Amniotic stem cell (primary cell): ENCODE measurements around the gene EIF3F.
A peak's percentile ranks its signal among the peaks of the same experiment; 100 is the strongest.
"Not testable (repeated sequence)": the region's sequence is repeated elsewhere in the genome, so short reads cannot be mapped to it uniquely, and the experiment has no call there.

Experiments
- DNase-seq: peaks from one replicate; lab custom pipeline; 2025; lab: John Stamatoyannopoulos, UW

Gene EIF3F

GRCh38 chr11:7986768-7987559 lies at the start of gene EIF3F:
Gene EIF3F (plus strand): TSS chr11:7987337. CDS start chr11:7987353, 16 bp downstream.
- DNase-seq: peak; percentile 100

GRCh38 chr11:7941146-7941545 lies 46.0 kb upstream of the EIF3F start:
- no peak for DNase-seq

- DNase-seq: no peak
Measured at GRCh38 chr11:7941608-7942007, 45.5 kb upstream of the EIF3F start, which contains the start of gene OR10A3. Gene OR10A3 (minus strand): TSS chr11:7941708. CDS start chr11:7939520, 2,188 bp downstream.

GRCh38 chr11:7944123-7944522 lies 43.0 kb upstream of the EIF3F start:
- DNase-seq: no peak

GRCh38 chr11:7949934-7950333 lies 37.2 kb upstream of the EIF3F start:
- DNase-seq: no peak

- no peak for DNase-seq
Measured at GRCh38 chr11:7955191-7955590, 31.9 kb upstream of the EIF3F start.

GRCh38 chr11:7964261-7964660 lies 22.9 kb upstream of the EIF3F start:
- DNase-seq: no peak

GRCh38 chr11:7964873-7965272 lies 22.3 kb upstream of the EIF3F start:
- no peak for DNase-seq

- peak; percentile 63 for DNase-seq
Measured at GRCh38 chr11:7965386-7965785, 21.8 kb upstream of the EIF3F start, which contains the start of gene NLRP10. Gene NLRP10 (minus strand): TSS chr11:7965447. CDS start chr11:7963495, 1,952 bp downstream.

- DNase-seq: no peak
Measured at GRCh38 chr11:7967097-7967496, 20.0 kb upstream of the EIF3F start.

- no peak for DNase-seq
Measured at GRCh38 chr11:7967826-7968225, 19.3 kb upstream of the EIF3F start.

- no peak for DNase-seq
Measured at GRCh38 chr11:7968686-7969085, 18.5 kb upstream of the EIF3F start.

GRCh38 chr11:7969756-7970646 lies 17.1 kb upstream of the EIF3F start:
- no peak for DNase-seq

- no peak for DNase-seq
Measured at GRCh38 chr11:7971846-7972245, 15.3 kb upstream of the EIF3F start.

GRCh38 chr11:7973011-7973410 lies 14.1 kb upstream of the EIF3F start:
- DNase-seq: no peak

GRCh38 chr11:7974668-7975067 lies 12.5 kb upstream of the EIF3F start:
- no peak for DNase-seq

- peak; percentile 77 for DNase-seq
Measured at GRCh38 chr11:7977232-7977917, 9.8 kb upstream of the EIF3F start.

GRCh38 chr11:7981619-7982157 lies 5.4 kb upstream of the EIF3F start:
- DNase-seq: no peak

GRCh38 chr11:7982582-7983119 lies 4.5 kb upstream of the EIF3F start:
- DNase-seq: no peak

GRCh38 chr11:7983832-7984590 lies 3.1 kb upstream of the EIF3F start:
- DNase-seq: no peak

GRCh38 chr11:7987560-7987883 lies 385 bp downstream of the EIF3F start:
- DNase-seq: not testable (repeated sequence)
